A204.1 (cell line): Measurements from ENCODE around the gene GNAO1.

Source experiments
- FAIRE-seq: peaks from 2 replicates; lab custom pipeline; 2012; peaks lifted over from hg19 to GRCh38; lab: Jason Lieb, UNC

GNAO1 gene

GRCh38 chr16:56198006-56198754 is 6.9 kb downstream of the GNAO1 start:
- no peak for FAIRE-seq

DNA sequence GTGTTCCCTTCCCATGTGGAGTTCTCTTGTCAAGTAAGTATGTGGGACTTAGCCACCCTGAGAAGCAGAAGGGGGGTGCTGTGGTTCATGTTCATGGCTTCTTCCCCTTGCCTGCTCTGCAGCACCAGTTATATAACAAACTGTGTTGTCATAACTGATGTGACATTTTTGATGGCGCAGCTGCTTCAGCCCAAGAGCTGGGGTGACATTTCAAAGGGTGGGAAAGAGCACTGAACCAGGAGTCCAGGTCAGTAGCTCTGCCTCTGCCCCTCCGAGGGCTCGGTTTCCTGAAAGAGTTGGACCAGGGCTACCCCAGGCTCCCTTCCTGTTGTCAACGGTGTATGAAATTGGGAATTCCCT is 7.4 kb downstream of the GNAO1 start:
- FAIRE-seq = no peak

DNA sequence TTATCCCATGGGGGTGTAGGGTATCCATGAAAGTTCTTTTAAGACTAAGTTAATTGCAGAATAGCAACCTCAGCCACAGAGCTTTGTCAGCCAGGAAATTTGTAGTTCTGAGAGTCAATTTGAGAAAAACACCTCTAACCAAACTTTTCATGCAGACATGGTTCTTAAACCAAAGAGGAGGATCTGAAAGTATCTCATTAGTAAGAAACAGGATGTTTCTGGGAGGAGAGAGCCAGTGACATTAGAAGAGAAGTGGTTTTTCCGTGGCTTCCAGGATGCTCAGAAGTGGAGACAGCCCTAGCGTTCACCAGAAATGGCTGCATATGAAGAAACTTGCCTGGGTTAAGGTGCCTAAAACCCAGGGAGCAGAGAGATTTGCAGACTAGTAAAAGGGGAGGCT is 7.9 kb downstream of the GNAO1 start:
- FAIRE-seq = no peak

DNA sequence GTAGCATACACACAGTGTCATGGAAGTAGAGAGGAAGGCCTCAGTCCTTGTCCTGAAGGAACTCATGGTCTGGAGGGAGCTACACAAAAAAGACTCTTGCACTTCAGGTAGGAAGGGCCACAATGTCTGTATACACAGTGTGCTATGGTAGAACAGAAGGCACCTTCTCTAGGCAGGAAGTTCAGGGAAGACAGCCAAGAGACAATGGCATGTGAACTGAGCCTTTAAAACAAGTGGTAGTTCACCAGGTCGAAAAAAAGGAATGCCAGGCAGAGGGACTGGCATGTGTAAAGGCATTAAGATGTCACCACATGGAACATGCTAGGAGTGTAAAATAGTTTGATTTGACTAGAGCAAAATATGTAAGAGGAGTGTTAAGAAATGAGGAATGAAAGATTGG is 9.7 kb downstream of the GNAO1 start:
- FAIRE-seq = no peak

GRCh38 chr16:56202036-56202435 is 10.7 kb downstream of the GNAO1 start:
- FAIRE-seq = no peak

DNA sequence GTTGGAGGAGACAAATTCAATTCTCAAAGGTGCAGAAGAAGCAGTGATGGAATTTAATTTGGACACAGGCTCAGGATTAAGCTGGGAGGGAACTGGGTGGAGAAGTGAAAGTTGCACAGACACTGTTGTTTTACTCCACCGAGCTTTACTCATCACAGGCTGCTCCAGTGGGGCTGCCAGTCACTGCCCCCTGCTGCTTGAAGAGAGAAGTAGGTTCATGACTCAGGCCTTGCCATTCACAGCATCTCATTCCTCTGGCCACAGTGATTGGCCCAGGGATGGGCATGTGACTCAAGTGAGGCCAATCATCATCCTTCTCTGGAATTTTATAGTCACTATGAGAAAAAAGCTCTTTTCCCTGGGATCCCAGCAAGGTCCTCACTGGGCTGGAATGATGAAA is 11.8 kb downstream of the GNAO1 start:
- FAIRE-seq = no peak

GRCh38 chr16:56204816-56205215 is 13.5 kb downstream of the GNAO1 start:
- FAIRE-seq = no peak

DNA sequence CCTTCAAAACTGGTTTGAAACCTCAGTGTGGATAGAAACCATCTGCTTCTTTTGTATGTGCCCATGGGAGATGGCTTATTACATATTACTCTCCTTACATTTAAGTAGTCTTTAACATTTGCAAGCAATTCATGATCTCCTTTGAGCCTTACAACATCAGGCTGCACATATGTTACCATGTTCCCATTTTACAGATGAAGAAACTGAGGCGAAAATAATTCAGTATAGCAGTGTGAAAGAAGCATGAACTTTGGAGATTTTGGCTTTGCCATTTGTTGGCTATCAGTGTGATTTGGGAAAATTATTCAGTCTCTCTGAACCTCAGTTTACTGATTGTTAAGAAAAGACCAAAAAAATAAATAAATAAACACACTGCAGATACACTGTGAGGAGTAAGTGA is 15.7 kb downstream of the GNAO1 start:
- FAIRE-seq = no peak

GRCh38 chr16:56207421-56207820 is 16.1 kb downstream of the GNAO1 start:
- no peak for FAIRE-seq

- FAIRE-seq = no peak
These were observed 20.2 kb downstream of the GNAO1 start for GRCh38 chr16:56211435-56211981.

DNA sequence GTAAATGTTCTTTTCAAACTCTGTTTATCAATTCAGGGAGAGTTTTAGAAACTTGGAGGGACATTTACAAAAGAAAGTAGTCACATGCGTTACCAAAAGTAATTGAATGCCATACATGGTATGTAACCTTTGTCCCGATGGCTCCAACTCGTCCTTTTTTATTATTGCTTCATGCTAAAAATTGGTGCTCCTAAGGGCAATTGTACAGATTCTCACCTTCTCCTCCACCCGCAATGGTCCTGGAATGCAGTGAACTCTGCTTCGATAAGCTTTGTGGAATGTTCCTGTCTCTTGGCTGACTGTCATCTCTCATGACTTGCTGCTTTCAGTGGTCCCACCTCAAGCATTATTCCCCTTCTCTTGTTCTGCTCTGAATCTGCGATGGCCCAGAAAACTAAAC is 20.9 kb downstream of the GNAO1 start:
- no peak for FAIRE-seq

DNA sequence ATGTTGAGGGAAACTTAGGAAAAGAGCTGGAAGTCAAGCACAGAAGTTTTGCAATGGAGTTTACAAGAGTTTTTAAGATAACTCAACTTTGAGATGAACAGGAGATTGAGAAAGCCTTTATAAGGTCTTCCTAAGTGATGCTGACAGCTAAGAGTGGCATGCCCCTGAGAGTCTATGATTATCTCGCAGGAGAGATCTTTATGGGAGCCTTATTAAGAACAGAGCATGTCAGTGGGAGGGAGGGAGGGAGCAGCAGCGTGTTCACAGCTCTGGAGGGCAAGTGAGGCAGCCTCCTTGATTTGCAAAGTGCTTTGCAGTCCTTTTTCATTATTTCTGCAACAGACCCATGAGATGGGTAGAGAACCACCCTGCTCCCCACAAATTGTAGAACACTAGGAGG is 30.7 kb downstream of the GNAO1 start:
- FAIRE-seq = no peak

DNA sequence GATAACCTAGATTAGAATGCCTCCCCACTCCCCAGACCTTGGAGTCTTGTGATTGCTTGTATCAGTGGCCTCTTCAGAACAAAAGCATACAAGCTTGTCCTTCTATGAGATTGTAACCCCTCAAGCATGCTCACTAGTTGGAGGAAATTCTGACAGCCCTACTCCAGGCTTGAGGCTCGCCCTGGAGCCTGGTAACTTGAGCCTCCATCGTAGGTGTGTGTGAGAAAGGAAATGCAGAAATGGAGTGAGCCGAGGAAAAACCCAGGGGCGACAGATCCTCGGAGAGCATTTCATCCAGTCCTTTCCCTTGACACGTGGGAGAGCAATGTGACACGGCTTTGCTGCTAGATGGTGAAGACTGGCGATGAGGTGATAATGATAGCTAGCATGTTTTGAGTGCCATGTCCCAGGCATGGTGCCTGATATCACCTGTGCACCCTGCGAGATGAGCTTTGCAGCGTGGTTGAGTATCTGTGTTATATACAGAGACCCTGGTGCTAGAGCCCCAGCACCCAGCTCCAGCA is 31.2 kb downstream of the GNAO1 start:
- no peak for FAIRE-seq

DNA sequence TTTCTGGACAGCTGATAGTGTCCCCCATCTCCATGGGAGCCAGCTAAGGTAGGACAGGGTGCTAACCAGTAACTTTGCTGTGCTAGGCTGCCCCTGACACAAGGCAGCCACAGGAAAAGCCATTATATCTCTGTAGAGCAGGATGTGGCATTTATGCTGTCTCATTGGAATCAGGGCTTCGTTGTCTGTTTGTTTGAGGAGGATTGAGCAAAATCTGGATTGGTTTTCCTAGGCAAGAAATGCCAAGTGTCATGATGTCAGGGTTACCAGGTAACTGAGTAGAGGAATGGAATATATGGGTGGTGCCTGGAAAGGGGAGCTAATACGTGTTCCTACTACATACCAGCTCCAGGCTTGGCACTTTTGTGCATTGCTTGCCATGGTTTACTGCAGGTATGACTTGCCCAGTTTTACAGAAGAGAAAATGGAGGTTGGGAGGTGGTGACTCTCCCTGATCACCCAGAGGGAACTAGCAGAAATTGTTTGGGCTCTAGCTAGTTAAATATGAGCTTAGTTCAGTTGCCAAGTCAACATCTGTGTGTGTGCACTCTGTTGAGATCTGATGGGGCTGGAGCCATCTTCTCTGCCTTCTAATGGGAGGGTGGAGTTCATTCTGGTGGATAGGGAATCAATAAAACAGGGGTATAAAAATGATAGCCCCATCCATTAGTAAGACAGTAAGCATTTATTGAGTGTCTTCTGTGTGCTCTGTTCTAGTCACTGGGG is 33.9 kb downstream of the GNAO1 start:
- no peak for FAIRE-seq

DNA sequence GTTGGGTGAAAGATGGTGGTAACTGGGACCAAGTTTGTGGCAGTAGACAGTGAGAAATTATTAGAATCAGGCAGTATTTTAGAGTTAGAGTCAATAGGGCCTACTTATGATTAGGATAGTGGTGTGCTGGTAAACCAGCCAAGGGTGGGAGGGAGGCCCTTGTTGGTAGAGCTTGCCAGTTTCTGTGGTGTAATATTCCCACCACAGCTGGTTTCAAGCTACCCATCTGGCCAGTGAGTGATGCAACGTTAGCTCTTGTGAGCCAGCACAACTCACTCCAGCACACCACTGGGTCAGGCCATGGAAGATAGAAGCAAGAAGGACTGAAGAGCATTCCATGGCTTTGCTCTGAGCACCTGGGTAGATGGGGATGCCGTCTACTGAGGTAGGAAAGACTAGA is 34.9 kb downstream of the GNAO1 start:
- FAIRE-seq = no peak

DNA sequence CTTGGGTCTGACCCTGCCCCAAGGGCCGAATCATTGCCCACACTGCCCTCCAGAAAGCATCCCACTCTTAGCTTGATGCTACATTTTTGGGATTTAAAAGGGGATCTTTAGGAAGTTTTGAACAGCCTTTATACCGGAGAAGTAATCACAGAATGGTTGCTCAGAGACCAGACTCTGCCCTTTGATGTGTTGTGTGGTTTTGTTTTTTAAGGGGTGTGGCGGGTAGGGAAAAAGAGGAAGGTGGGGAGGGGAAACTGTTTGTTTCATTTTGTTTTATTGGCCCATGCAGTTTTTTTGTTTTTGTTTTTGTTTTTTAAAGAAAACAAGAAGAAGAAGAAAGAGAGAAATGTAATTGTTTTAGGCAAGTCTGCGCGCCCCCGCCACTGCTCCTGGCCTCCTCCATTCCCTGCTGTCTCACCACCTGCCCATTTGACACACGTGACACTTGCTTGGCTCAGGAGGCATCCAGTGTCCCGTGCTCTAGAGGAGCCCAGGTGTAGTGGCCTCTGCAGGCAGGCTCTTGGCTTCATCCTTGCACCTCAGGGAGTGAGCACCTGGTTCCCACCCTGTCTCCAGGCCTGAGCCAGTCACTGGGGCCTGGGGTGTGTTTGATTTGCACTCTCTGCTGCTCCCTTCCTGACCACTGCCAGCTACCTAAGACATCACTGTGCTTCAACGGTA is 35.7 kb downstream of the GNAO1 start:
- FAIRE-seq = no peak

DNA sequence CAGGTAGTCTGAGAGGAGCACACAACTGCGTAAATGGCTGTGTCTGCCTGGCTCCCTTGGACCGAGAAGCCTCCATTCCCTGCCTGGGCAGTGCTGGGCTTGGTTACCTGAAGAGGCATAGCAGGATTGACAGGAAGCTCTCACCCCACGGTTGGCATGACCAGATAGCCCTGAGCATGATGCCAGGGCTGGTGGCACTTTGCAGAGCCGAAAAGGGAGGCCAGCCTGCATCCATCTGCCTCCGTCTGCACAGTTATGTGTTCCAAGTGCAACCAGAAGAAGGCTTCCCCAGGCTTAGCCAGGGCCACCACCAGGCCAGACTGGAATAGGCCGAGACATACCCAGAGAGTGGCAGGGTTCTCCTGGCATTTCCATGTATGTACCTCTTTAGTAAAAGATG is 36.6 kb downstream of the GNAO1 start:
- FAIRE-seq = no peak

GRCh38 chr16:56228476-56228875 is 37.2 kb downstream of the GNAO1 start:
- no peak for FAIRE-seq

- no peak for FAIRE-seq
These were observed 42.7 kb downstream of the GNAO1 start for GRCh38 chr16:56233795-56234566.

DNA sequence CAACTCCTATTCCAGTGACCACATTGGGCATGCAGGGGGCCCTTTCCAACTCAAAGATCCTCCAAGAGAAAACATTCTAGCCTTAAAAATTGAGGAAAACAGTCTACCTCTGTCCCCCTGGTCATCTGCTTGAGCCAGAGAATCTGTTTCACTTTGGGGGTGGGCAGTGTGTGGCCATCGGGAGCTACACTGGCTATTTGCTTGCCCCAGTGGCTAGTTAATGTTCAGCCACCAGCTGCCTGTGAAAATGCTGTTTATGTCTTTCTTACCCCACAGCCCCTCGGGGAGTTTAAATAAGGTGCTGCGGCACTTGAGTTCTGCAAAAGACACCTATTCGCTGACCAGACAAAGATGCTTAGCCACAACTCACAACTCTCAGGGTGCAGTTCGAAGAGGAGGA is 43.4 kb downstream of the GNAO1 start:
- no peak for FAIRE-seq

DNA sequence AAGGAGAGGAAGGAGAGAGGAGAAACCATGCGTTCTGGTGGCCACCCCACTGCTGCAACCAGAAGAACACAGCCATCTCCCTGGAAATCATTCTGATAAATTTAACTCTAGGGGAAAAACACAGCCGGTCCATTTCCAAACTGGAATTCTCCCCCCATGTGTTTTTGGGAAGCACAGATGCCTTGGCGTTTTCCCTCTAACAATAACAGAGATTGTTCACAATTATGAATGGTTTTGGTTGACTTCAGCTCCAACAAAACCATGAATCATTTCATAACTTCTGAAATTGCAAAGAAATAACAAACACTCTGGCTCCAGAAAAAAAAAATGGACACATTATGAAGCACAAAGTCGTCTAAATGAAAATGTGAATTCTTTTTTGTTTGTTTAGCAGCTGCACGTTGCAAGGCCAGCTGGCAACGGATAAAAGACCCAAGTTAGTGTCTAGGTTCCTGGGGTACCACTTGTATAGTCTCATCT is 46.2 kb downstream of the GNAO1 start:
- no peak for FAIRE-seq

DNA sequence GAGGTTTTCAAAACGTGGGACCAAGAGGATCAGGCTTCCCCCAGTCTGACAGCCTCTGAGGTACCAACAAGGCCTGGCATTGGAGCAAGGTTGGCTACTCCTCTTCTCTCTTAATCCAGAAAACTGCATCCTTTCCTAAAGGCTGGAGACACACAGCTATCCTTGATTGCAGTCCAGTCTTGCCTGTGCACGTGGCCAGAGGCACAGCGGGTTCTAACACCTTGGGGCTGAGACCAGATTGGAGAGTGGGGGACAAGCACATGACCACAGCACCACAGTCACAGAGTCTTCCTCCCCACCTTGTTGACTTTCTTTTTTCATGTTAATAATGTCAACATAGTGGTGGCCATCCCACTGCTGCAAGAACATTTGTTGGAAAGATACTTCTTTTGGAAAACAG is 46.9 kb downstream of the GNAO1 start:
- FAIRE-seq = no peak
